HG03558 (cell line): ENCODE data around the gene CDH22.

Experiments used
- ATAC-seq: cut with Tn5 transposase; IDR thresholded peaks from one replicate; pipeline ENCODE4 v1.9.1; 2021; ENCODE audit warnings: moderate number of reproducible peaks; ENCODE audit not compliant: unreplicated experiment; ENCODE audit errors: extremely low read depth

The CDH22 gene

DNA sequence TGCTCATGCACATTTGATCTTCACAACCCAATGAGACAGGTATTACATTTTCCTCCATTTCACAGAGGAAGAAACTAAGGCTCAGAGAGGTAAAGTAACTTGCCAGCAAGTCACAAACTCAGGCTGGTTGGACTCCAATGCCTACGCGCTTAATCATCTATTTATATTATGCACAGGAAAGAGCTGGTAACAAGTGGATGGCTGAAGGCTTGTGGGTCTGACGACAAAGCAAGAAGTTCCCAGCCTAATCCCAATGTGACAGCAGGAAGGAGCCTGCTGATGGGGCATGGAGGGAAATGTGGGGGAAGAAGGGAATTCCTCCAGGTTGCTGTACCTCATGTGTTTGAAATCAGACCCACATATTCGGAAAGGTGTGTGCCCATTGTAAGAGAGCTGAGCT, 3.9 kb downstream of the CDH22 start:
- ATAC-seq: no peak

DNA sequence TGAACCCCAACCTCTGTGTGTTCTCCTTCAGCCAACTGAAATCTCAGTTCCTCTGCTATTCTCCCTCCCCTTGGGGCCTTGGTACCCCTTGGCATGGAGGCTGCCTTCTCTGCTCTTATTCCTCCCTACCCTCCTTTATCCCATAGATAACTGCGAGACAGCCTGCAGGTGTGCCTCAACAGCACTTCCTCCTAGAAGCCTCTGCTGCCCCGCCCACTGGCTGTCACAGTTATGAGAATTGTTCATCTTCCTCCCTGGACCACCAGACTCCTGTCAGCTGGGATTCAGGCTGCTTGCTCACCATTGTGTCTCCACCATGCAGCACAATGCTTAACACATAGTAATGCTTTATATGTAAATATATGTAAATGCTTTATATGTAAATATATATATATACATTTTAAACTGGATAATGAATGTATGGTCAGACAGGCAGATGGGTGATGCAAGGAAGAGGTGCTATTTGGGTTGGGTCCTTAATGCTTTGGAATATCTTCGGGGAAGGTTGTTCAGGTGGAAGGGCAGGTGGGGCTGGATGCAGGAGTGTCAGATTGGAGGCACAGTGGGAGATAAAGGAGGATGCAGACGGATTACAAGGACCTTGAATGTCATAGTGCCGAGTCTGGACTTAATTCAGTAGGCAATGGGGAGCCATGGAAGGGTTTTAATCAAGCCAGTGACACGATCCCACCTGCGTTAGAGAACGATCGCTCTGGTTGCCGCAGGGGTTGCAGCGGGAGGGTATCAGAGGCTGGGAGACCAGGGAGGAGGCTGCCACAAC, 4.9 kb downstream of the CDH22 start:
- ATAC-seq: no peak

DNA sequence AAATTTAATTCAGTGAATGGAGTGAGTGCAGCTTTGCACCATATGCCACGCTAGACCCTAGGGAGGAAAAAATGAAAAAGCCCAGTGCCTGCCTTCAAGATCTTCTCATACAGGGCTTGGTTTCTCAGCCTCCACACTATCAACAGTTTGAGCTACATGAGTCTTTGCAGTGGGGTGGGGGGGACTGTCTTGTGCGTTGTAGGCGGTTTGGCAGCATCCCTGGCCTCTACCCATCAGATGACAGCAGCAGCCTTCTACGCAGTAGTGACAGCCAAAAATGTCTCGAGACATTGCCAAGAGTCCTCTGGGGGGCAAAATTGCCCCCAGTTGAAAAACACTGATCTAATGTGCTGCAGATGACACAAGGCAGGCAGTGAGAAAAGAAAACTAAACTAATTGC, 6.2 kb downstream of the CDH22 start:
- ATAC-seq: no peak

DNA sequence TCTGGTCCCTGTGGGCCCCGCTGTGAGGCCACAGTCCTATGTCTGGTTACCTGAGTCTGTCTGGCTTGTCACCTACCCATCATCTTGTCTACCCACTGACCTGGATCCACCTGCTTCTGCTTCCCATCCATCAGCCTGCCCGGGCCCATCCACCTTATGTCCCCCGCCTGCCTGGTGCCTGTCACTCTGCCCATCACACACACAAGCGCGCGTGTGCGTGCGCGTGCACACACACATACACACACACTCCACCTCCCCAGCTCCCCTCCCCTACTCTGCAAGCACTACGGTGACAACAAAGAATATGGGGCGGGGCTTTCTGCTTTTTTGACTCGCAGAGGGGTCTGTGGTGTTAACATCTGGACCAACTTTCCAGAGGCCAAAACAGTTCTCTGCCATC, 8.0 kb downstream of the CDH22 start:
- no peak for ATAC-seq

DNA sequence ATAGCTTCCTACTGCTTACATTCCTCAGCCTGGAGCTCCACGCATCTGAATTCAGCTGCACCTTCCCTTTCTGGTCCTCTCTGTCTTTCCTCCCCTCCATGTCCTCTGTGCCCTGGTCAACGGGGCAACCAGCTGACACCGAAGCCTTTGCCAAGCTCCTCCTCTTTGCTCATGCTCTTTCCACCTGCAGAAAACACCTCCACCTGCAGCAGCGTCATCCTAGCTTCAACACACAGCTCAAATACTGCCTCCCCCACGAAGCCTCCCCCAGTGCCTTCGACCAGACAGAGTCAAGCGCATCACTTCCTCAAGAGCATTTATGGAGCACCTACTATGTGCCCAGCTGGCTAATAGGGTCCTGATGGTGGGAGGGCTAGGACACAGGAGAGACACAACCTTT, 9.2 kb downstream of the CDH22 start:
- no peak for ATAC-seq

DNA sequence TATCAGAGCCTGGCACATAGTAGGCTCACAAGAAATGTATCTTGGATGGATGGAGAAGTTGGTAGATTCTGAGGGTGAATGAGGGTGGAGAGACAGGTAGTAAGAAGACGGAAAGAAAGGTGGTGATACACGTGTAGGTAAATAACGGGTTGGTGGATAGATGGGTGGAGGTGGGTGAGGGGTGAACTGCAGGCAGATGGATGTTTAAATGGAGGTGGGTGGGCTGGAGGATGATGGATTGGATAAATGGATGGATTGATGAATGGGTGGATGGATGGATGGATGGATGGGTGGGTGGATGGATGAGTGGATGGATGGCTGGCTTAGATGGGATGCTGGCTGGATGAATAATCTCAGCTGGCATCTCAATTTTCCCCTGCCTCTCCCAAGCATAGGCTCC, 9.9 kb downstream of the CDH22 start:
- ATAC-seq: no peak

DNA sequence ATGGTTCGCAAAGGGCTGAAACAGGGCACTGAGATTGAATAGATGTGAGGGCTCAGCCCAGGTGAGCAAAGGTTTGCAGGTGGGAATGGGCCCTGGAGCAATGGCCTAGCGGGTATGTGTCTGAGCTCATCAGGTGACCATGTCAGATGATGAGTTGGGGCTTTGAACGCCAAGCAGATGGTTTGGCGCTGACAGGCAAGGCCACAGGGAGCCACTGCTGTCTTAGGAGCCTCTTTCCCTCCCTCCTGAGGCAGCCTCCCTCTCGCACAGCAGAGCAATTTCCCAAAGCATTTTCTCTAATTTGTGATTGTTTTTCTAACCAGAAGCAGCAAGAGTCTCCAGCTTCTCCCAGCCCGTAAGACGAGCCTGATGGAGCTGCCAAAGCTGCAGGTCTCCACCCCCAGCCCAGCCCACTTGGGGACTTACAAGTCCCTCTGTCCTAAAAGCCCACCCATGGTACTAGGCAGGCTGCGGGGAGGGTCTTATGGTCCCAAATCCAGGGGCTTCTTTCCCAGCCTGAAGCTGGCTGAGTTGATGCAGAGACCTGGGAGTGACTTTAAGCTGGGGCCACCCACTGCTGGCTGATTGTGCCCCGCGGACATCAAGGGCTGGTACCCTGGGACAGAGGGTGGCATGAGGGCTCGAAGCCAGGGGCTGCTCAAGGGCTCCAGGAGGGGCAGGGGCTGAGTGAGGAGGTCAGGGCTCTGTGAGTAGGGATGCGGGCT, 11.6 kb downstream of the CDH22 start:
- no peak for ATAC-seq

DNA sequence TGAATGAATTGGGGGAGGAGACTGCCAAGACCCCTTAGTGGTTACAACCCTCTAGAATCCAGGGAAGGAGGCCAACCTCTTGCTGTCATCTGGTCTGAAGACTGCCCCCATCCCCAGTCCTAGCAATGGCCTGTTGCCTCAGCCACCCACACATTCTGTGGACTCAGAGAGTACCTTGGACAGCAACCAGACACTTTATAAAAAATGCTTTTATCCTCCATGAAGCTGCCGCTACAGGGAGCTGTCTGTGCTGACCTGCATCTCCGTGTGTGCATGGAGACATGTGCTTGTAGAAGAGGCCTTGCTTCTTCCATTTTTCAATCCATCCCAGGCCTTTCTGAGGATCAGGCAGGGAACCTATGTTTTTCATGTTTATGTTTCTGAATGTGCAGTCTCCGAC, 15.2 kb downstream of the CDH22 start:
- ATAC-seq: no peak

DNA sequence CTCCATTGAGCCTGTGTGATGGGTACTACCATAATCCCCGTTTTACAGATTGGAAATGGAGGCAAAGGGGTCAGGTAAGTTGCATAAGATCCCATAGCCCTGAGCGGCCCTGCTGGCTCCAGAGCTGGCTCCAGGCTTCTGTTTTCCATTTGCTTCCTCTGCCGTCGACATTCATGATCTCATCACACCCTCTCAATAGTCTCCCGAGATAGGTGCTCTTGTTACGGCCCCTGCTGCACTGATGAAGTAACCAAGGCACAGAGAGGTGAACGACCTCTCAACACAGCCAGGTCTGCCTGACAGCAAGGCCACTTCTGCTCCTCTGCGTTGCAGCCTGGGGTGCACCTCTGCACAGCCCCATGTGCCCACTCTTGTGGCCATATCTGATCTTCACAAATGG, 16.9 kb downstream of the CDH22 start:
- no peak for ATAC-seq

DNA sequence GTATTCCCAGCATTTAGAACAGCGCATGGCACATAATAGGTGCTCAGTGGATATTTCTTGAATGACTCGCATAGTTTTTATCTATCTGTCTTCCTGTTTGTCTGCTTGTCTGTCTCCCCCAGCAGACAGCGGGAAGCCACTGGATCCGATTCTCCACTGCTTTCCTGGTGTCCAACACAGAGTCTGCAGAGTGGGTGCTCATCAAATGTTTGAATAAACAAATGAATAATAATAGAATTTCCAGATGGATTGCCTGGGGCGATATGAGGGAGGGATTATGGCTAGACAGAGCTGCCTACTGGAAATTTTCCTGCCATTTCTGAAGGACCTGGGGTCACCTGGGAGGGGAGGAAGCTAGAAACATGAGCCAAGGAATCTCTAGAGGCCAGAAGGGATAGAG, 18.9 kb downstream of the CDH22 start:
- no peak for ATAC-seq

DNA sequence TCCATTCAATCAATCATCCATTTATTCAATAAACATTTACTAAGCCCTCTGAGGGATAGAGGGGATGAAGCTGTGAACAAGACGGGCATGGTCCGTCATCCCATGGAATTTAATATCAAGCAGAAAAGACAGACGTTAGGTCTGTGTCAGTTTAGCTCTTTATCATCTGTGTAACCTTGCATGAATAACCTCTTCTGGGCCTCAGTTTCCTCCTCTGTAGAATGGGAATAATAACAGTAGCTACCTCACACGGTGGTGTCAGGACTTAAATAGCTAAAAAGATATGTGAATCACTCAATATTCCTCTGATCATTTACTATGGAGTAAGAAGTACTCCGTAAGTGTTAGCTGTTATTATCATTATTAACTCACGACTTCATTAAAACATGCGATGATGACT, 21.3 kb downstream of the CDH22 start:
- ATAC-seq: no peak

DNA sequence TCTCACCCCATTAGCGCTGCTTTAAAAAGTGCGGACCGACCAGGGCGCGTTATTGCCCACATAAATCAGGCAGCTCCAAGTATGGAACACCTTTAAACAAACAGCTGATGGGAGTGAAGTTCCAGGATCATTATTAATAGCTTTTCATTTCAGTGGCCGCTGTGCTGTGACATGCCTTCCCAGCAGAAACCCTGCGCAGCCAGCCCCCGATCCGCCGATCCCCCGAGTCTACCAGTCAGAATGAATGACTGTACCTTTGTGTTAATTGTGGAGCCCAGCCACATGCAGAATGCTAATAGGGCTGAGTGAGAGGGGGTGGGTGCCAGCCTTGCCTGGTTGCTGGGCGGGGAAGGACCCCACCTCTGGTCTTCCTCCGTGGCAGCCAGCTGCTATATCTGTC, 21.9 kb downstream of the CDH22 start:
- ATAC-seq: no peak

DNA sequence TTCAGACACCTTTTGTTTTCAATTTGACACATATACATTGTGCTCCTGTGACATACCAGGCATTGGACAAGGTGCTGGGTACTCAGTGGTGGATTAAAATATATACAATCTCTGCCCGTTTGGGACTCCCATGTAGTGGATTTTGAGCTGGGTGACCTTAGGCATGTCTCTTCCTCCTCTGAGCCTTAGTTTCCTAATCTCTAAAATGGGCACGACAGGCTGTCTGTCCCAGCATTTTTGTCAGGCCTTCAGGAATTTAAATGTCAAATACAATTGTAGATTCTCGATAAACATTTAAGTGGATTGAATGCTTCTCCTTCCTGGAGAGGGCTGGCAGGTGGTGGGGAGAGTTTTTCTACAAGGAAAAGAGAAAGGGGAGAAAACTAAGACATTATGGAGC, 22.6 kb downstream of the CDH22 start:
- no peak for ATAC-seq

DNA sequence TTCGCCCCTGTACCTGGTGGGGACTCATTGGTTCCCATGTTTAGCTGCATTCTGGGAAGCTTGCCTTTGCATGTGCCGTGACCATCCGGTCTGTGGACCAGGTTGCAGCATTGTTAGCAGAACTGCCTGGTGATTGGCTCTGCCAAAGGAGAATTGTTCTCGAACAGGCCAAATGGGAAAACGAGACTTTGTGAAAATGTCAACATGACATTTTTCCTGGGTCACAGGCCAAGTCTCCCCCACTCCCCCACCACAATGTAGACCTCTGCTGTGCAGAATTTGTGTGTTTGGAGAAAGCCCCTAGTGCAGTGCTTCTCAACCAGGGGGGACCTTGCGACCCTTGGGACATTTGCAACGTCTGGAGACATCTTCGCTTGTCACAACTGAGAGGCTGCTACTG, 23.2 kb downstream of the CDH22 start:
- ATAC-seq: no peak

DNA sequence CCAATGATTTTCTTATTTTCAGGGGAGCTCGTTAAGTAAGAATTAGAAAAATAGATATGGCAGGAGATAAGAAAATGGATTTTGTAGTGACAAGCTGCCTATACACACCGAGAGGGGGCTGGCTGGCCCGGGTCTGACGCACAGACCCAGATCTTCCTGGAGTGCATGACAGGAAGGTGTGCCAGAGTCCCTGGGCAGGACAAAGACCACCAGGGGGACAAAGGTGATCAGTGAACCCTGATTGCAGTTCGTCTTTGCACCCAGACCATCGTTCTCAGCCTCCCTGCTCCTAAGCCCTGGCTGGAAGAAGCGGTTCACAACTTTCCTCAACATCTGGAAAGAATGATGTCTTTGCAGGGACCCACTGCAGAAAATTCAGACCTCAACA, 24.3 kb downstream of the CDH22 start:
- ATAC-seq: no peak

DNA sequence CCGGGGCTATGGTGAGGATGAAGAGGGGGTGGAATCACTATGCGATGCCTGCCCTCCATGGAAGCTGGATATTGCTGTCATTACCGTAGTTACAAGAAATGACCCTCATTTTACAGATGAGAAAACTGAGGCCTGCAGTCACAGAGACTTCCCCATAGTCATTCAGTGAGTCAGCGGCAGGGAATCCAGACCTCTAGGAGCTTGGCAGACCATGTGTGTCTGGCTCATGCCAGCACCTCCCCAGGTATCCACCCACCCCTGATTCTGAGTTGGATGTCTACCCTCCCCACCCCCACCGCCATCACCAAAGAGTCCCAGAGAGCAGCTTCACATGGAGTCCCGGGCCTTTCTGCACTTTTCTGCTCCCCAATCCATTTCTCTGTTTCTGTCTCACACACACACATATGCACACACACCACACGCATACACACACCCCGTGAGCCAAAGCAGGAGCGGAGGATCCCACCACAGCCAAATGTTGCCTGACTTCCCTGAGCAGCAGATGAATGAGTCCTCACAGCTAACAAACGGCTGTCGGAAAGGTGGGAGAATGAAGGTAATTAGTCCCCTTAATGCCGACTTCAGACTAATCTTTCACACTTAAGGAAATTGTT, 24.8 kb downstream of the CDH22 start:
- ATAC-seq: no peak

DNA sequence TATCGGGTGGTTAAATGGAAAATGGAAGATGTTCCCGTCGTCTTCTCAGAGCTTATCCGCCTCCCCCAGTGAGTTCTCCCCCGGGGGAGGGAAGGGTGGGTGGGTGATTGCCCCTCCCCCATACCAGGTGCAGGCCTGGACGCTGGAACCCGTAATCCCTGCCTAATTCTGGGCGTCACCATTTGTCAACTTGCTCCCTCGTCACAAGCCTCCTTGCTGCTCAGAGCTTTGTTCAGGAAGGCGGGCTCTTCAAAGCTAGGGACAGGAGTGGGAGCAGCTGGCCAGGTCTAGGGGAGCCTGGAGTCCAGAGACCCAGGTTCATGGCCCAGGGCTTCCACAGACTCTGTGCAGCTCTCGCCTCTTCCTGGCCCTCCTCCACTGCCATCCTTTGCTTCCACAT, 25.6 kb downstream of the CDH22 start:
- ATAC-seq: no peak

DNA sequence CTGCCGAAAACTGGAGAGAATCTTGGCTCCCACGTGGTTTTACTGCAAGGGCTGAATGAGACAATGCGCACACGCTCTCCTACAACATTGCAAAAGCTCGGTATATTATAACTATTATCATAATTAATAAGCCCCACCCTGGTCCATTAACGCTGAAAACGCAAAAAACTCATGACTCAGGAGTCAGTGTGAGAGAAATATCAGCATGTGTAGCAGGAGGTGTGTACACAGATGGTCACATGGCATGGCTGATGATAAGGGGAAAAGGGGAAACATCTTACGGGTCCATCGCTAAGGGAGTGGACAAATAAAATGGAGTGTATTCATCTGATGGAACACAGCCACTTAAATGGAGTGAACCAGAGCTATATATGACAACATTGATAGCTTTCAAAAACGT, 29.2 kb downstream of the CDH22 start:
- ATAC-seq: no peak

DNA sequence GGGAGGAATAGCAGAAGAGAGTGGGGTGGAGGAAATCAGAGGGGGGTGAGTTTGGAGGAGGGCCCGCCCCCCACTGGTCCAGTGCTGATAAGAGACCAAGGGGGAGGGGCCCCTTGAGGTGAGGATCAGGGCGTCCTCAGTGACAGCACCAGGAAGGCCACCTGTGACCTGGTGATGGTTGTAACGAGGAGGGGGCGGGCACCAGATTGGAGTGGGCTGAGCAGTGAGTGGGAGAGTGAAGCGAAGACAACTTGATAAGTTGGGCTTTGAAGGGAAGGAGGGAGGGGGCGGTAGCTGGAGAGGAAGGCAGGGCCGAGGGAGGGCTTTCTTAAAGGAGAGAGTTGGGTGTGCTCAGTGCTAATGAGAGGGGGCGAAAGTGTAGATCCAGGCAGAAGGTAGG, 30.7 kb downstream of the CDH22 start:
- ATAC-seq: no peak

DNA sequence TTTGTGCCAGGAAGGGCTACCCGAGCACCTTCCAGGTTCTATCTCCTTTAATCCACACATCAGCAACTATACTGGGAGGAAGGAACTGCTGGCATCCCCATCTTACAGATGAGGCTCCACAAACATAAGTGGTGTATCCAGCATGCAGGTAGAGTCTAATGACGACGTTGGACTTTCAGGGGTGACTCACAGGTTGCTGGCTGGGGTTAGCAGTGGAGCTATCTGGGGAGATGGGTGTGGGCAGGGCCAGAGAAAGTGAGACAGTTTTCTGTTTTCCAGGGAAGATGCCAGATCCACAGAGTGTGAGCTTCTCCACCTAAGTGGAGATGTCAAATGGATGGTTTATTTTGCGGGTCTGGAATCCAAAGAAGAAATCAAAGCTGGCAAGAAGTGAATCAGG, 31.8 kb downstream of the CDH22 start:
- ATAC-seq: no peak

DNA sequence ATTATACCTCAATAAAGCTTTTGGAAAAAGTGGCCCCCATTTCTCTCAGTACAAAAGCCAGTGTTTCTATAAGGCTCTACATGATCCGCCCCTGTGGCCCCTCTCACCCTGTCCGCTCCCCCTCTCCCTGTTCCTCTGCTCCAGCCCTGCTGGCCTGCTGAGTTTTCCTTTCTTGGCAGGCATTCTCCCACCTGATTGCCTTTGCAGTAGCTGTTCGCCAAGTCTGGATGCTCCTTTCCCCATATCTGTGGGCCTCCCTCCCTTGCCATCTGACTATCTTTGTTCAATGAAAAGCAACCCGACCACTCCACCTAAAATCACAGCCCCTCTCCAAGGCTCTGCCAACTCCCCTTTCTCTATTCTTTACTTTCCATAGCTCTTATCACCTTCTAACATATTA, 33.2 kb downstream of the CDH22 start:
- ATAC-seq: no peak

DNA sequence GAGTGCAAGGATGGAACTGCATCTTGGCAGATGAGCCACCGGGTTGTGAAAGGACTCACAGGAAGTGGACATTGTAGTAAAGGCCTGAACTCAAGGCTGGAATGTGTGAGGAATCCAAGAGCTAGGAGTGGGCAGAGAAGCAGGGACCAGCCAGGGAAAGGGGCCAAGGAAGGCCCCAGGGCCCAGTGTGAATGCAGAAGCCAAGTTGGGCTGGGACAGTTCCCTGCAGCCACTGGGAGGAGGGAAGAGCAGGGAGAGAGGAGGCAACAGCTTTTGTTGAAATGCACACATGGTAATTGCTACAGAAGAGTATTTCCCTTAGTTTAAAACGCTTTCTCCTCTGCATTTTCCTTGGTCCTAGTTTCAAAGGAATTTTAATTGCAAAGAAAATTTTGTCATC, 34.6 kb downstream of the CDH22 start:
- ATAC-seq: no peak
